ENCODE measurements around the gene PPM1M.
A peak's percentile ranks its signal among the peaks of the same experiment; 100 is the strongest.

PPM1M gene, protein sequence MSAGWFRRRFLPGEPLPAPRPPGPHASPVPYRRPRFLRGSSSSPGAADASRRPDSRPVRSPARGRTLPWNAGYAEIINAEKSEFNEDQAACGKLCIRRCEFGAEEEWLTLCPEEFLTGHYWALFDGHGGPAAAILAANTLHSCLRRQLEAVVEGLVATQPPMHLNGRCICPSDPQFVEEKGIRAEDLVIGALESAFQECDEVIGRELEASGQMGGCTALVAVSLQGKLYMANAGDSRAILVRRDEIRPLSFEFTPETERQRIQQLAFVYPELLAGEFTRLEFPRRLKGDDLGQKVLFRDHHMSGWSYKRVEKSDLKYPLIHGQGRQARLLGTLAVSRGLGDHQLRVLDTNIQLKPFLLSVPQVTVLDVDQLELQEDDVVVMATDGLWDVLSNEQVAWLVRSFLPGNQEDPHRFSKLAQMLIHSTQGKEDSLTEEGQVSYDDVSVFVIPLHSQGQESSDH

DNA sequence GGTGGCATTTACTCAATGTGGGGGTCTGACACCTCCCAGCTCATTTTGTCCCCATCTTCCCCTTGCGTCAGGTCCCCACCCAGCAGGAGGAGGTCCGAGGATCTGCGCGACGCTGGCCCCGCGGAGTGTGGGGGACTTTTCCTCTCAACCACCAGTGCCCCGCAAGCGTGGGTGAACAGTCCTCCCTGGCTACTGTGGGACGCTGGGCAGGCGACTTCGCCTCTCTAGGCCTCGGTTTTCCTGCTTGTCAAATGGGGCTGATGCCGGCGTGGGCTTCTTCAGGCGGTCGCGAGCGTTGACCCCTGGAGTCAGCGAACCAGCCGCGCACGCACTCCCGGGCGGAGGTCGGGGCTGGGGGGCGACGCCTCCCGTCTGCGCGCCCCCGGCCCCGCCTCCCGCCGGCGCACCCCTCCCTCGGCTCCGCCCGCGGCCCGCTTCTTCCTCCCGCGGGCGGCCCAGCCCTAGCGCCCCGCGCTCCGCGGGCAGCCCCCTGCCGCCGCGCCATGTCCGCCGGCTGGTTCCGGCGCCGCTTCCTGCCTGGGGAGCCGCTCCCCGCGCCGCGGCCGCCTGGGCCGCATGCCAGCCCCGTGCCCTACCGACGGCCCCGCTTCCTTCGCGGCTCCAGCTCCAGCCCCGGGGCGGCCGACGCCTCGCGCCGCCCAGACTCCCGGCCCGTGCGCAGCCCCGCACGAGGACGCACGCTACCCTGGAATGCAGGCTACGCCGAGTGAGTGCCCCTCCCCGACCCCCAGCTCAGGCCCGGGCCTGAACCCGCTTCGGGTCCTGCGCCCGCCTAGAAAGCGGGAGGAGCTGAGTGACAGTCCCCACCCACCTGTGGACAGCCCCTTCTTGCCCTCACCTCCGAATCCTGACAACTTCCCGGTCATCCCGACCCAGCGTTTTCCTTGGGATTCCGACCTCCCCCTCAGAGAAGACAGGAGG, at the start of gene PPM1M:
Gene PPM1M, plus strand, starts transcription at position 438 of the 942 bp plus-strand sequence. Its CDS starts 66 bp downstream, at position 504.
- Histone ChIP-seq H3K27ac (ENCODE audit: low read depth, low read length) (peak within 1 kb of the TSS; percentile 92), H3K27me3 (ENCODE audit: control insufficient read depth in 1 of 2, insufficient read depth in 2 of 2, low read length in 2 of 2) (no peaks in the 10 kb centered on the region), H3K36me3 (ENCODE audit: insufficient read depth, low read length) (peaks cover 17% of the 10 kb centered on the region), H3K4me3 (ENCODE audit: low read depth in 1 of 2, low read length in 2 of 2) (peak within 1 kb of the TSS; percentile 62 to 76), H3K4me1 (ENCODE audit: insufficient read depth, low read length) (peaks cover 17% of the 10 kb centered on the region), H3K9me3 (ENCODE audit: low read length) (no peaks in the 10 kb centered on the region), H3K9ac (ENCODE audit: low read length) (peak within 1 kb of the TSS; percentile 79)

DNA sequence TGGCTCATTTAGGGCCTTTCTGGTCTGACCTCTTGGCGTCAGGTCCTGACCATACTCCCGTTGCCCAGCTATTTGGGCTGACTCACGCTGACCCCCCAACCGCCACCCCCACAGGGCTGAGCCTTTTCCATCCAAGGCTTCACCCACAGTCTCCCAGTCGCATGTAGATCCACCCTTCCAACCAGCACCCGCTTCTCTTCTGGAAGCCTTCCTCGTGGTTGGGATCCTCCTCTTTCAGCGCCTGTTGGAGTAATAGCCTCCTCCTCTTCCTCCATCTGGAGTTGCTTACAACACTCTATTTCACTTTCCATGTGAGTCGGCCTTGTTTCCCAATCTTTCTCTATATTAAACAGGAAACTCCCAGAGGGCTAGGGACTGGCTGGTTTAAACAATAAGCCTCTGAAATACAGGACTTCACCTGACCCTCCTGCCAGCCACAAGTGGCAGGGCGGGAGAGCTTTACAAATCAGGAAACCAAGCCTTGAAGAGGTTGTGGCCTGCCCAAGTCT, 49.7 kb upstream of the PPM1M start:
- H3K27ac ChIP-seq (ENCODE audit: low read depth, low read length): no peak overlapping the region
- H3K9me3 ChIP-seq (ENCODE audit: low read length): no peaks in the 10 kb centered on the region
- H3K4me3 ChIP-seq (ENCODE audit: low read depth in 1 of 2, low read length in 2 of 2): no peak overlapping the region
- no peak overlapping the region for H3K9ac ChIP-seq (ENCODE audit: low read length)
- no peaks in the 10 kb centered on the region for H3K27me3 ChIP-seq (ENCODE audit: control insufficient read depth in 1 of 2, insufficient read depth in 2 of 2, low read length in 2 of 2)
- H3K36me3 ChIP-seq (ENCODE audit: insufficient read depth, low read length): peaks cover 18% of the 10 kb centered on the region
- H3K4me1 ChIP-seq (ENCODE audit: insufficient read depth, low read length): peaks cover 39% of the 10 kb centered on the region

DNA sequence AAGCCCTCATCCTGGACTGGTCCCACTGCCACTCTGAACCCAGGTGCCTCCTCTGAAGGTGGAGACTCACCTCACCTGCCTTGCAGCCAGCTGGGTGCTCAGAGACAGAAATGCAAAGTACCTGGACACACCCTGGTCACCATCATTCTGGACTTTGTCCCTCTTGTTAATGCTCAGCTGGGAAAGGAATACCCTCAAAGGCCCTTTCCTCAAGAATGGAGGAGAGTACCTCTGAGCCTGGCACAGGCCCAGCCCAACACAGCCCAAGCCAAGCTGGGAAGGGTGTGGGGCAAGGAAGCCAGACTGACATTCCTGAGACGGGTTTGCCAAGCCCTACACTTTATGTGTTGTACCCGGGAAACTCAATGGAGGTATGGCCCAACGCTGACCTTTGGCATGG, 48.6 kb upstream of the PPM1M start:
- H3K36me3 ChIP-seq (ENCODE audit: insufficient read depth, low read length): peaks cover 22% of the 10 kb centered on the region
- H3K27me3 ChIP-seq (ENCODE audit: control insufficient read depth in 1 of 2, insufficient read depth in 2 of 2, low read length in 2 of 2): no peaks in the 10 kb centered on the region
- H3K9me3 ChIP-seq (ENCODE audit: low read length): no peaks in the 10 kb centered on the region
- no peak overlapping the region for H3K9ac ChIP-seq (ENCODE audit: low read length)
- peaks cover 39% of the 10 kb centered on the region for H3K4me1 ChIP-seq (ENCODE audit: insufficient read depth, low read length)
- no peak overlapping the region for H3K27ac ChIP-seq (ENCODE audit: low read depth, low read length)
- H3K4me3 ChIP-seq (ENCODE audit: low read depth in 1 of 2, low read length in 2 of 2): peak overlapping the region in 1 of 2 donors; percentile 90

DNA sequence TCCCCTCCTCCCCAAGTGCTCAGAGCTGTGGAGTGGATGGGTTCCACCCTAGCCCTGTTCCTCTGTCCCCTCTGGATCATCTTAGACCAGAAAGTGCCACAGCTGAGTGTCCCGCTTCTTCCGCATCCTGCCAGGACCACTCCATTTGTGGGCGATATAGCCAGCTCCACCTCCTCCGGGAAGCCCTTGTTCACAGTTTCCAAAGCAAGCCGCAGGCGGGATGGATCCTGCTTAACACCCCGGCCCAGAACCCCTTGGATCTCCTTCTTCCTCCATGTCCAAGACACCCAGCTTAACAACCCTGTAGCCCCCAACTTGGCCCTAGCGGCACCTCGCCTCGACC, 48.1 kb upstream of the PPM1M start:
- H3K27ac ChIP-seq (ENCODE audit: low read depth, low read length): peak overlapping the region; percentile 61
- peaks cover 39% of the 10 kb centered on the region for H3K4me1 ChIP-seq (ENCODE audit: insufficient read depth, low read length)
- peak overlapping the region; percentile 90 to 95 for H3K4me3 ChIP-seq (ENCODE audit: low read depth in 1 of 2, low read length in 2 of 2)
- H3K9me3 ChIP-seq (ENCODE audit: low read length): no peaks in the 10 kb centered on the region
- H3K27me3 ChIP-seq (ENCODE audit: control insufficient read depth in 1 of 2, insufficient read depth in 2 of 2, low read length in 2 of 2): no peaks in the 10 kb centered on the region
- H3K9ac ChIP-seq (ENCODE audit: low read length): no peak overlapping the region
- H3K36me3 ChIP-seq (ENCODE audit: insufficient read depth, low read length): peaks cover 26% of the 10 kb centered on the region

DNA sequence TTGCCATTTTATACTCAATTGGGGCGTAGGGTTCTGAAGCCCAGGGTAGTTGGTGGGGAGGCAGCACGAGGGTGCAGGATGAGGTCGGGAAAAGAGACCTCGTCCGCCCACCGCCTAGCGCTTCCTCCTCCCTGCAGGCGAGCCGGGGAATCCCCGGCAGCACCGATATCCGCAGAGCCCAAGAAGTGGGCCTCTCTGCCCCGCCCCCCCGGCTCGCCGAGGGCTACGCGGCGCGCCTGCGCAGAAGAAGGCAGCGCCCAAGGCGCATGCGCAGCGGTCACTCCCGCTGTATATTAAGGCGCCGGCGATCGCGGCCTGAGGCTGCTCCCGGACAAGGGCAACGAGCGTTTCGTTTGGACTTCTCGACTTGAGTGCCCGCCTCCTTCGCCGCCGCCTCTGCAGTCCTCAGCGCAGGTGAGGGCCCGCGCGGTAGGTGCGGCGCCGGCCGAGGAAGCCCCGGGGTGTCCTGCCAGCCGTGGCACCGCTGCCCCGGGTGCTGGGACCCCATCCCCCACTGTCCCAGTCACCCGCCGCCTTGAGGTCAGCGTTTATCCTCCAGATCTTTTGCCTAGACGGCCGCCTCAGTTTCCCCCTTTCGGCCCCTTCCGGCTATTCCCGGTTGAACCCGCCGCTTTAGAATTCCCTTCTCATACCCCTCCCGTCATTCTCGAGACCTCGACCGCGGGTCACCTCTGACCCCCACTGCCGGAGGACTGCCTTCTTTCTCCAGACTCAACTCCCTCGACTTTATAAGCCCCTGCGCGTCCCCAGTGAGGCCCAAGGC, 47.5 kb upstream of the PPM1M start, which contains the start of gene ALAS1:
Gene ALAS1, plus strand, starts transcription at position 319 of the 784 bp plus-strand sequence. CDS start 1,082 bp downstream, outside the sequence.
- peaks cover 39% of the 10 kb centered on the region for H3K4me1 ChIP-seq (ENCODE audit: insufficient read depth, low read length)
- H3K9me3 ChIP-seq (ENCODE audit: low read length): no peaks in the 10 kb centered on the region
- peak within 1 kb of the TSS; percentile 79 for H3K27ac ChIP-seq (ENCODE audit: low read depth, low read length)
- H3K36me3 ChIP-seq (ENCODE audit: insufficient read depth, low read length): peaks cover 32% of the 10 kb centered on the region
- H3K9ac ChIP-seq (ENCODE audit: low read length): peak within 1 kb of the TSS; percentile 85
- no peaks in the 10 kb centered on the region for H3K27me3 ChIP-seq (ENCODE audit: control insufficient read depth in 1 of 2, insufficient read depth in 2 of 2, low read length in 2 of 2)
- peak within 1 kb of the TSS; percentile 90 to 95 for H3K4me3 ChIP-seq (ENCODE audit: low read depth in 1 of 2, low read length in 2 of 2)

DNA sequence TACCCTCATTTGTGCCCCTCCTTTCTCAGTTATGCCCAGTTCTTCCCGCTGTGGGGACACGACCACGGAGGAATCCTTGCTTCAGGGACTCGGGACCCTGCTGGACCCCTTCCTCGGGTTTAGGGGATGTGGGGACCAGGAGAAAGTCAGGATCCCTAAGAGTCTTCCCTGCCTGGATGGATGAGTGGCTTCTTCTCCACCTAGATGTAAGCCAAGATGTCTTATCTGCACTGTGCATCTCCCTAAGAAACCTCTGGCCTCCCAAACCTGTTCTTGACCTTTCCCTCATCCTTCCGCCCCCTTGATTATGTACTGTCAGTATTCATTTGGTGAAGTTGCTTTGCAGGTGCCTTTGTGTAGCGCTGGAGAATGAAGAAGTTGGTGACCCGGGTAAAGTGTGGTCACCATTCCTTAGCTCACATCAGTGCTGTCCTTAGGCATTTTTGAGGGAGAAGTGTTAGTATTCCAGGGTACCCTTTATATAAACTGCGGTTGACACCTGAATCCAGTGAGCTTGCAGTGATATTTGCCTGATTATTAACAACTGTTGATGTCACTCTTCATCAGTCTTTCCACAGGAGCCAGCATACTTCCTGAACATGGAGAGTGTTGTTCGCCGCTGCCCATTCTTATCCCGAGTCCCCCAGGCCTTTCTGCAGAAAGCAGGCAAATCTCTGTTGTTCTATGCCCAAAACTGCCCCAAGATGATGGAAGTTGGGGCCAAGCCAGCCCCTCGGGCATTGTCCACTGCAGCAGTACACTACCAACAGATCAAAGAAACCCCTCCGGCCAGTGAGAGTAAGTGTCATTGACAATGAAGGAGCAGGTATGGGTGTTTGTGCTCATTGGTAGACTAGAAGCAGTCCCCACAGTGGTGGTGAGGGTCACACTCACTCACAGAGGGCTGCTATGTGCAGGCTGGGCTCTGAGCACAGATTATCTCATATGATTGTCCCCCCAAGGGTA, 46.6 kb upstream of the PPM1M start:
- H3K9me3 ChIP-seq (ENCODE audit: low read length): no peaks in the 10 kb centered on the region
- peaks cover 41% of the 10 kb centered on the region for H3K36me3 ChIP-seq (ENCODE audit: insufficient read depth, low read length)
- peak overlapping the region; percentile 90 to 95 for H3K4me3 ChIP-seq (ENCODE audit: low read depth in 1 of 2, low read length in 2 of 2)
- H3K9ac ChIP-seq (ENCODE audit: low read length): peak overlapping the region; percentile 85
- peak overlapping the region; percentile 79 for H3K27ac ChIP-seq (ENCODE audit: low read depth, low read length)
- H3K27me3 ChIP-seq (ENCODE audit: control insufficient read depth in 1 of 2, insufficient read depth in 2 of 2, low read length in 2 of 2): no peaks in the 10 kb centered on the region
- H3K4me1 ChIP-seq (ENCODE audit: insufficient read depth, low read length): peaks cover 38% of the 10 kb centered on the region

DNA sequence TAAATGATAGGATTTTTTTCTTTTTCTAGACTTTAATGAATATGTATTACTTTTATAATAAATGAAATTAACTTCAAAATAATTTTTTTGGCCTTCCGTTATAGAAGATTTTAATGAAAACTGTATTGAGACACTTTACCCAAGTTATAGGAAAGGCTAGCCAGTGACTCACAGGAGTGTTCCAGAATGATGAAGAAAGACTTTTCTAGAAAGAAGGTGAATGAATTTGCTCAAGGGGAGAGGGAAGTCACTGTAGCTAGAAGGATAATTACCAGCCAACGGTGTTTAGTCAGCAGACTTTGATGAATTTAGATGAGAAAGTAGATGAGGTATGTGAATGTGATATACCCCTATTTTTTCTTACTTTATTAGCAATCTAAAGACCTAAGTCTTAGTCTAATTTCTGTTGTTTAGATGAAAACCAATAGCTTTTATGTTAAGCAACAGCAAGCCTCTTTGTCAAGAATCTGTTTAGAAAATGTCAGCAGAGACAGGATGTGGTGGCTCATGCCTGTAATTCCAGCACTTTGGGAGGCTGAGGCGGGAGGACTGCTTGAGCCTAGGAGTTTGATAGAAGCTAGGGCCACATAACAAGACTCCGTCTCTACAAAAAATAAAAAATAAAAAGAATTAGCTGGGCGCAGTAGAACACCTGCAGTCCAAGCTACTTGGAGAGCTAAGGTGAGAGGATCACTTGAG, 44.4 kb upstream of the PPM1M start:
- H3K4me1 ChIP-seq (ENCODE audit: insufficient read depth, low read length): peaks cover 20% of the 10 kb centered on the region
- H3K9ac ChIP-seq (ENCODE audit: low read length): no peak overlapping the region
- no peaks in the 10 kb centered on the region for H3K27me3 ChIP-seq (ENCODE audit: control insufficient read depth in 1 of 2, insufficient read depth in 2 of 2, low read length in 2 of 2)
- peaks cover 63% of the 10 kb centered on the region for H3K36me3 ChIP-seq (ENCODE audit: insufficient read depth, low read length)
- H3K9me3 ChIP-seq (ENCODE audit: low read length): no peaks in the 10 kb centered on the region
- H3K4me3 ChIP-seq (ENCODE audit: low read depth in 1 of 2, low read length in 2 of 2): no peak overlapping the region
- H3K27ac ChIP-seq (ENCODE audit: low read depth, low read length): no peak overlapping the region

DNA sequence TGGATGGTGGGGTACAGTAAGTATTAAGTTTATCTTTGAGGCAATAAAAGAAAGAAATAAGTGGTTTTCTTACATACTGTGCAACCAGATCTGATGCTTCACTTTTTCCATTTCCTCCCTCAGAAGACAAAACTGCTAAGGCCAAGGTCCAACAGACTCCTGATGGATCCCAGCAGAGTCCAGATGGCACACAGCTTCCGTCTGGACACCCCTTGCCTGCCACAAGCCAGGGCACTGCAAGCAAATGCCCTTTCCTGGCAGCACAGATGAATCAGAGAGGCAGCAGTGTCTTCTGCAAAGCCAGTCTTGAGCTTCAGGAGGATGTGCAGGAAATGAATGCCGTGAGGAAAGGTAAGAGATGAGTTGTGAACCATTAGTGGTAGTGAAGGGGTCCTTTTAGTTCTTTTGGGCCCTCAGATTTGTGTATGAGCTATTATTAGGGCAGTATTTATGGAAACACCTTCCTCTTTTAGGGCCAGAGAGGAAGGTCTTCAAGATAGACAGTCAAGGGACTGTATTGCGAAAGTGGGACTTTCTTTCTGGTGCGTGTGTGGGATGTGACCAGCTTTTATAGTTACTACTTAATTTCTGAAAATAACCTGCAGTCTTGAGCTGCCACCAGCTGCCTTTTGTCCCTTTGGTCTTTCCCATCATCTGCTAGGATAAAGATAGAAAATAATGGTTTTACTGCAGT, 43.0 kb upstream of the PPM1M start:
- Histone ChIP-seq H3K9me3 (ENCODE audit: low read length) (no peaks in the 10 kb centered on the region), H3K9ac (ENCODE audit: low read length) (no peak overlapping the region), H3K4me3 (ENCODE audit: low read depth in 1 of 2, low read length in 2 of 2) (no peak overlapping the region), H3K36me3 (ENCODE audit: insufficient read depth, low read length) (peaks cover 72% of the 10 kb centered on the region), H3K27ac (ENCODE audit: low read depth, low read length) (no peak overlapping the region), H3K4me1 (ENCODE audit: insufficient read depth, low read length) (peaks cover 12% of the 10 kb centered on the region), H3K27me3 (ENCODE audit: control insufficient read depth in 1 of 2, insufficient read depth in 2 of 2, low read length in 2 of 2) (no peaks in the 10 kb centered on the region)

DNA sequence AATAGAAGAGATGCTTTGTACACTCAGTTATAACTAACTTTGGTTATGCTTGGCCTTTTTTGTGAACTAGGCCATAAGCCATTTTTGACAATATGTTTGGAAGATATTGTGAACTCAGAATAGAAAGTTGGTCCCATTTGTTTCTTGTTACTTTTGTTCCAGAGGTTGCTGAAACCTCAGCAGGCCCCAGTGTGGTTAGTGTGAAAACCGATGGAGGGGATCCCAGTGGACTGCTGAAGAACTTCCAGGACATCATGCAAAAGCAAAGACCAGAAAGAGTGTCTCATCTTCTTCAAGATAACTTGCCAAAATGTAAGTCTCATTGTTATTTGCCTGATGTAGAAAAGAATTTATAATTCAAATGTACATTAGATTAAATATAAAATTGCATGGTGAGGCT, 41.9 kb upstream of the PPM1M start:
- H3K4me3 ChIP-seq (ENCODE audit: low read depth in 1 of 2, low read length in 2 of 2): no peak overlapping the region
- no peak overlapping the region for H3K27ac ChIP-seq (ENCODE audit: low read depth, low read length)
- peaks cover 84% of the 10 kb centered on the region for H3K36me3 ChIP-seq (ENCODE audit: insufficient read depth, low read length)
- no peaks in the 10 kb centered on the region for H3K9me3 ChIP-seq (ENCODE audit: low read length)
- no peak overlapping the region for H3K9ac ChIP-seq (ENCODE audit: low read length)
- H3K27me3 ChIP-seq (ENCODE audit: control insufficient read depth in 1 of 2, insufficient read depth in 2 of 2, low read length in 2 of 2): no peaks in the 10 kb centered on the region
- H3K4me1 ChIP-seq (ENCODE audit: insufficient read depth, low read length): peaks cover 8% of the 10 kb centered on the region
